SK-N-SH treated with all-trans-retinoic acid at 6 μM for 48 hours (cell line): Measurements from ENCODE around the gene FMN1.

ENCODE experiments used
- ATAC-seq: fragments of 200-7000 bp; cut with Tn5 transposase; 3 replicates; pipeline ENCODE4 v1.9.1; 2020; ENCODE audit warnings: mild to moderate bottlenecking, moderate library complexity
- ARNTL ChIP-seq: fragments of 450-650 bp; formaldehyde crosslinking; IDR thresholded peaks from 2 replicates; pipeline ENCODE4 v1.5.0; 2020; ENCODE audit warnings: low read depth, mild to moderate bottlenecking, moderate library complexity, borderline replicate concordance
- BACH2 ChIP-seq: fragments of 250-450 bp; sonication (Bioruptor Pico); IDR thresholded peaks from 2 replicates; pipeline ENCODE4 v1.9.0; 2021; ENCODE audit warnings: mild to moderate bottlenecking, borderline replicate concordance
- CREB5 ChIP-seq: fragments of 250-450 bp; sonication (Bioruptor Pico); IDR thresholded peaks from 2 replicates; pipeline ENCODE4 v1.5.1; 2020; ENCODE audit warnings: low read depth, mild to moderate bottlenecking, moderate library complexity
- CSDC2 ChIP-seq: fragments of 250-450 bp; sonication (Bioruptor Pico); IDR thresholded peaks from 2 replicates; pipeline ENCODE4 v1.5.0; 2020; ENCODE audit warnings: mild to moderate bottlenecking, moderate library complexity
- ESRRG ChIP-seq: fragments of 250-450 bp; sonication (Bioruptor Pico); IDR thresholded peaks from 2 replicates; pipeline ENCODE4 v1.6.1; 2021; ENCODE audit warnings: mild to moderate bottlenecking
- GLIS3 ChIP-seq: fragments of 250-450 bp; sonication (Bioruptor Pico); IDR thresholded peaks from 2 replicates; pipeline ENCODE4 v1.5.0; 2020; ENCODE audit warnings: mild to moderate bottlenecking, moderate library complexity
- ISL1 ChIP-seq: fragments of 250-450 bp; sonication (Bioruptor Pico); IDR thresholded peaks from 2 replicates; pipeline ENCODE4 v2.1.2; 2022; ENCODE audit warnings: mild to moderate bottlenecking, moderate library complexity
- OSR1 ChIP-seq: fragments of 250-450 bp; sonication (Bioruptor Pico); IDR thresholded peaks from 2 replicates; pipeline ENCODE4 v1.8.0; 2022; ENCODE audit warnings: moderate library complexity, mild to moderate bottlenecking, inconsistent platforms
- PATZ1 ChIP-seq: fragments of 250-450 bp; sonication (Bioruptor Pico); IDR thresholded peaks from 2 replicates; pipeline ENCODE4 v1.8.0; 2020; ENCODE audit warnings: mild to moderate bottlenecking, moderate library complexity, borderline replicate concordance
- PPARA ChIP-seq: fragments of 250-450 bp; sonication (Bioruptor Pico); IDR thresholded peaks from 2 replicates; pipeline ENCODE4 v1.5.0; 2020; ENCODE audit warnings: mild to moderate bottlenecking, borderline replicate concordance
- RARB ChIP-seq: fragments of 250-450 bp; sonication (Bioruptor Pico); IDR thresholded peaks from 2 replicates; pipeline ENCODE4 v1.8.0; 2021; ENCODE audit warnings: mild to moderate bottlenecking, moderate library complexity
- SNAI2 ChIP-seq: fragments of 250-450 bp; sonication (Bioruptor Pico); IDR thresholded peaks from 2 replicates; pipeline ENCODE4 v1.5.0; 2020; ENCODE audit warnings: mild to moderate bottlenecking, moderate library complexity
- TCF4 ChIP-seq: fragments of 250-450 bp; sonication (Bioruptor Pico); IDR thresholded peaks from 2 replicates; pipeline ENCODE4 v1.8.0; 2021; ENCODE audit warnings: mild to moderate bottlenecking, moderate library complexity, borderline replicate concordance
- TOX ChIP-seq: fragments of 250-450 bp; sonication (Bioruptor Pico); IDR thresholded peaks from 2 replicates; pipeline ENCODE4 v1.8.0; 2021; ENCODE audit warnings: mild to moderate bottlenecking, moderate library complexity, borderline replicate concordance
- ZC3H10 ChIP-seq: fragments of 250-450 bp; sonication (Bioruptor Pico); IDR thresholded peaks from 2 replicates; pipeline ENCODE4 v1.5.1; 2021; ENCODE audit warnings: mild to moderate bottlenecking, moderate library complexity
- ZFP3 ChIP-seq: fragments of 250-450 bp; sonication (Bioruptor Pico); IDR thresholded peaks from 2 replicates; pipeline ENCODE4 v1.5.0; 2020; ENCODE audit warnings: mild to moderate bottlenecking, moderate library complexity
- ZFP30 ChIP-seq: fragments of 450-650 bp; formaldehyde crosslinking; IDR thresholded peaks from 2 replicates; pipeline ENCODE4 v1.5.0; 2022; ENCODE audit warnings: mild to moderate bottlenecking, moderate library complexity
- ZNF565 ChIP-seq: fragments of 450-650 bp; formaldehyde crosslinking; conservative IDR thresholded peaks from 2 replicates; pipeline ENCODE4 v1.5.0; 2020; ENCODE audit warnings: low read depth, mild to moderate bottlenecking, moderate library complexity
- ZNF70 ChIP-seq: fragments of 450-650 bp; formaldehyde crosslinking; IDR thresholded peaks from 2 replicates; pipeline ENCODE4 v1.5.0; 2020; ENCODE audit warnings: mild to moderate bottlenecking, moderate library complexity
- ZNF8 ChIP-seq: fragments of 450-650 bp; formaldehyde crosslinking; IDR thresholded peaks from 2 replicates; pipeline ENCODE4 v1.5.0; 2020; ENCODE audit warnings: mild to moderate bottlenecking, moderate library complexity
- TF ChIP-seq, protein P1 (sequence below): fragments of 250-450 bp; sonication (Bioruptor Pico); IDR thresholded peaks from 2 replicates; pipeline ENCODE4 v1.5.0; 2020; ENCODE audit warnings: mild to moderate bottlenecking, moderate library complexity
- TF ChIP-seq, protein P2 (sequence below): fragments of 250-450 bp; sonication (Bioruptor Pico); IDR thresholded peaks from 2 replicates; pipeline ENCODE4 v1.8.0; 2021; ENCODE audit warnings: low read depth, mild to moderate bottlenecking, moderate library complexity, borderline replicate concordance

Gene FMN1

GRCh38 chr15:32990071-32990470, 204.4 kb downstream of the FMN1 start:
- no peak for TF ChIP-seq OSR1 (CRISPR knock-in tag)
- ATAC-seq, result no peak

DNA sequence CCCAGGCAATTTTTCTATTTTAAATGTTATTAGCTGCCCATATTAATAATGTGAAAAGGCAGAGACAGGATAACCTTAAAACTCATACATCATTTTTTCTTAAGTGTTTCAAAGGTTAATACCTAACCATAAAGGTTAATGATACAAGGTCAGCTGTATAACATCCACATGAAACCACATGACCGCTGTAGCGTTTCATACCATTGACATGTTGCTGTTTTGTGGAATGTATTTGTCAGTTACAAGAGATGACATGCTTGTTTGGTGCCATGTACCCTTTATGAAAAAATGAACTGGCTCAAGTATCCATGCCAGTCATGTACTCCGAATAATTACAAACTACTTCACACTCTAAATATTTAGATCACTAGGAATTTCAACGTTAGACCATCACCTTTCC, 207.4 kb downstream of the FMN1 start:
- ATAC-seq, result no peak
- TF ChIP-seq ZNF8 (CRISPR knock-in tag) (no peak), TOX (no peak), TCF4 (CRISPR knock-in tag) (no peak), BACH2 (no peak), ISL1 (CRISPR knock-in tag) (no peak), ZFP30 (CRISPR knock-in tag) (no peak), ZFP3 (no peak), PPARA (no peak)

GRCh38 chr15:32986147-32986546, 208.4 kb downstream of the FMN1 start:
- ATAC-seq, result no peak
- TF ChIP-seq, protein P1, sequence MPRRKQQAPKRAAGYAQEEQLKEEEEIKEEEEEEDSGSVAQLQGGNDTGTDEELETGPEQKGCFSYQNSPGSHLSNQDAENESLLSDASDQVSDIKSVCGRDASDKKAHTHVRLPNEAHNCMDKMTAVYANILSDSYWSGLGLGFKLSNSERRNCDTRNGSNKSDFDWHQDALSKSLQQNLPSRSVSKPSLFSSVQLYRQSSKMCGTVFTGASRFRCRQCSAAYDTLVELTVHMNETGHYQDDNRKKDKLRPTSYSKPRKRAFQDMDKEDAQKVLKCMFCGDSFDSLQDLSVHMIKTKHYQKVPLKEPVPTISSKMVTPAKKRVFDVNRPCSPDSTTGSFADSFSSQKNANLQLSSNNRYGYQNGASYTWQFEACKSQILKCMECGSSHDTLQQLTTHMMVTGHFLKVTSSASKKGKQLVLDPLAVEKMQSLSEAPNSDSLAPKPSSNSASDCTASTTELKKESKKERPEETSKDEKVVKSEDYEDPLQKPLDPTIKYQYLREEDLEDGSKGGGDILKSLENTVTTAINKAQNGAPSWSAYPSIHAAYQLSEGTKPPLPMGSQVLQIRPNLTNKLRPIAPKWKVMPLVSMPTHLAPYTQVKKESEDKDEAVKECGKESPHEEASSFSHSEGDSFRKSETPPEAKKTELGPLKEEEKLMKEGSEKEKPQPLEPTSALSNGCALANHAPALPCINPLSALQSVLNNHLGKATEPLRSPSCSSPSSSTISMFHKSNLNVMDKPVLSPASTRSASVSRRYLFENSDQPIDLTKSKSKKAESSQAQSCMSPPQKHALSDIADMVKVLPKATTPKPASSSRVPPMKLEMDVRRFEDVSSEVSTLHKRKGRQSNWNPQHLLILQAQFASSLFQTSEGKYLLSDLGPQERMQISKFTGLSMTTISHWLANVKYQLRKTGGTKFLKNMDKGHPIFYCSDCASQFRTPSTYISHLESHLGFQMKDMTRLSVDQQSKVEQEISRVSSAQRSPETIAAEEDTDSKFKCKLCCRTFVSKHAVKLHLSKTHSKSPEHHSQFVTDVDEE (CRISPR knock-in tag), result no peak
- TF ChIP-seq ZFP3, result no peak
- TF ChIP-seq ZNF8 (CRISPR knock-in tag), result no peak
- TF ChIP-seq GLIS3, result no peak
- TF ChIP-seq PATZ1 (CRISPR knock-in tag), result no peak
- no peak for TF ChIP-seq ZC3H10
- no peak for TF ChIP-seq ESRRG
- TF ChIP-seq, protein P2, sequence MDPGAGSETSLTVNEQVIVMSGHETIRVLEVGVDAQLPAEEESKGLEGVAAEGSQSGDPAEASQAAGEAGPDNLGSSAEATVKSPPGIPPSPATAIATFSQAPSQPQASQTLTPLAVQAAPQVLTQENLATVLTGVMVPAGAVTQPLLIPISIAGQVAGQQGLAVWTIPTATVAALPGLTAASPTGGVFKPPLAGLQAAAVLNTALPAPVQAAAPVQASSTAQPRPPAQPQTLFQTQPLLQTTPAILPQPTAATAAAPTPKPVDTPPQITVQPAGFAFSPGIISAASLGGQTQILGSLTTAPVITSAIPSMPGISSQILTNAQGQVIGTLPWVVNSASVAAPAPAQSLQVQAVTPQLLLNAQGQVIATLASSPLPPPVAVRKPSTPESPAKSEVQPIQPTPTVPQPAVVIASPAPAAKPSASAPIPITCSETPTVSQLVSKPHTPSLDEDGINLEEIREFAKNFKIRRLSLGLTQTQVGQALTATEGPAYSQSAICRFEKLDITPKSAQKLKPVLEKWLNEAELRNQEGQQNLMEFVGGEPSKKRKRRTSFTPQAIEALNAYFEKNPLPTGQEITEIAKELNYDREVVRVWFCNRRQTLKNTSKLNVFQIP (CRISPR knock-in tag), result no peak
- no peak for TF ChIP-seq CREB5 (CRISPR knock-in tag)
- no peak for TF ChIP-seq BACH2
- TF ChIP-seq SNAI2 (CRISPR knock-in tag), result no peak
- no peak for TF ChIP-seq TOX
- no peak for TF ChIP-seq RARB (CRISPR knock-in tag)
- TF ChIP-seq OSR1 (CRISPR knock-in tag), result no peak
- TF ChIP-seq ZNF565 (CRISPR knock-in tag), result no peak
- TF ChIP-seq TCF4 (CRISPR knock-in tag), result no peak
- no peak for TF ChIP-seq CSDC2 (CRISPR knock-in tag)
- no peak for TF ChIP-seq ZFP30 (CRISPR knock-in tag)
- no peak for TF ChIP-seq ARNTL (CRISPR knock-in tag)
- TF ChIP-seq, all 23 proteins: peak for 0

GRCh38 chr15:32983679-32984078, 210.8 kb downstream of the FMN1 start:
- ATAC-seq, result no peak
- TF ChIP-seq ZNF70, result no peak
- no peak for TF ChIP-seq ZFP3
- TF ChIP-seq, protein P2 (CRISPR knock-in tag), result no peak
- TF ChIP-seq PATZ1 (CRISPR knock-in tag), result no peak
- no peak for TF ChIP-seq ZNF565 (CRISPR knock-in tag)
- TF ChIP-seq CREB5 (CRISPR knock-in tag), result no peak
- no peak for TF ChIP-seq TCF4 (CRISPR knock-in tag)
- TF ChIP-seq ZNF8 (CRISPR knock-in tag), result no peak
- TF ChIP-seq OSR1 (CRISPR knock-in tag), result no peak
- no peak for TF ChIP-seq ZFP30 (CRISPR knock-in tag)
